OCI-LY7 (cell line): ENCODE measurements around the gene LAPTM5.

Experiments
- CTCF ChIP-seq: fragments of 200-600 bp; sonication (generic); conservative IDR thresholded peaks from 2 replicates; pipeline ENCODE4 v1.5.1; 2014; ENCODE audit warnings: mild to moderate bottlenecking, antibody characterized with exemption, low read length, moderate library complexity, mixed read lengths
- EZH2phosphoT487 ChIP-seq: fragments of 200-600 bp; sonication (generic); IDR thresholded peaks from 2 replicates; pipeline ENCODE4 v1.6.1; 2018; ENCODE audit warnings: low read depth, borderline replicate concordance, mild to moderate bottlenecking, mixed run types, antibody characterized with exemption, low read length, moderate library complexity, mixed read lengths

DNA sequence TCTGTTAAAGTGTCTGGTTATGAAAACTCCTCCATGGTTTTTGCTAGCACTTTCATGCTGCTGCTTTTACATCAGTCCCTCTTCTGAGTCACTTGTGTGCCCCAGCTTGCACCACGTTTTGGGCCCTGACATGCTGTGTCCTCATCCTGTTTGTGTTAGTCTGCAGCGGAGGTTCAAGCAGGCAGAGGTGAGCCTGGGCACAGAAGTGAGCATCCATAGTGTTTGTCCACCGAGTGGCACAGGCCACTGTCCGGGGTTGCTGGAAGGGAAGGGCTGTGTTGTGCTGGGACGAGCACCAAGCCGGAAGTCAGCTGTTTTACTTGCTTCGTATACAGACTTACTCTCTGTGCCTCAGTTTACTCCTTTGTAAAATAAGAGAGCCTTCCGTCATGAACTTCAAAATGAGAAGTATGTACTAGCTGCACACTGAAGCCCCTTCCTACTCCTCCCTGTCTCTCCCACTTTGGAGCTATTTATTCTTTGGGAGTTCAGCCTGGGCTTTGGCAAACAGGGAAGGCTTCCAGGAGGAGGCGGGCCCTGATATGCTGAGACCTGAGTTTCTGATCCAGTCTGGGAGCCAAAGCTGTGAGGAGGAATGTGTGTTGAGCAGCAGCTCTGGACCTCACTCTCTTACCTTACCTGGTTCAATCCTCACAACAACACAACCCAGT, 10.7 kb upstream of the LAPTM5 start:
- TF ChIP-seq EZH2phosphoT487 (no peak), CTCF (no peak)
